Liver (tissue), 9 donors: ENCODE measurements around the gene ERCC6L2. TPM values are rescaled to one million over a fixed set of nuclear protein-coding genes. Genes with fewer than 3 reads are reported as not detected.

Experiments used
- DNase-seq: peaks from one replicate; pipeline ENCODE4 v3.0.0-alpha.2; 2017; ENCODE audit warnings: low spot score
- H3K27ac ChIP-seq, 2 donors: one replicate each; pipeline ENCODE4 v1.7.0; 2013; ENCODE audit warnings: inconsistent platforms in 2 of 2, low read length in 2 of 2, control low read depth in 1 of 2, low read depth in 1 of 2, mild to moderate bottlenecking in 1 of 2
- H3K27me3 ChIP-seq, 4 donors: one replicate each; pipeline versions ENCODE4 v1.6.1 to v1.7.0; 2013; ENCODE audit warnings: low read length in 3 of 4, inconsistent platforms in 1 of 4, mild to moderate bottlenecking in 1 of 4, moderate library complexity in 1 of 4; ENCODE audit not compliant: control insufficient read depth in 4 of 4, insufficient read depth in 4 of 4
- H3K36me3 ChIP-seq, 4 donors: one replicate each; pipeline versions ENCODE4 v1.6.1 to v1.7.0; 2013; ENCODE audit warnings: low read length in 3 of 4, mild to moderate bottlenecking in 3 of 4, low read depth in 1 of 4, moderate library complexity in 1 of 4; ENCODE audit not compliant: control insufficient read depth in 4 of 4, insufficient read depth in 3 of 4
- H3K4me1 ChIP-seq, 4 donors: one replicate each; pipeline versions ENCODE4 v1.6.1 to v1.7.0; 2013; ENCODE audit warnings: low read length in 3 of 4, mild to moderate bottlenecking in 3 of 4, moderate library complexity in 1 of 4; ENCODE audit not compliant: control insufficient read depth in 4 of 4, insufficient read depth in 4 of 4
- H3K4me3 ChIP-seq, 3 donors: one replicate each; pipeline versions ENCODE4 v1.6.1 to v1.7.0; 2013; ENCODE audit warnings: low read length in 3 of 3, control low read depth in 1 of 3, low read depth in 1 of 3, mild to moderate bottlenecking in 1 of 3
- H3K9ac ChIP-seq, 2 donors: one replicate each; pipeline ENCODE4 v1.7.0; 2013; ENCODE audit warnings: low read length in 2 of 2, mild to moderate bottlenecking in 2 of 2, moderate library complexity in 2 of 2, control low read depth in 1 of 2, low read depth in 1 of 2
- H3K9me3 ChIP-seq, 4 donors: one replicate each; pipeline versions ENCODE4 v1.6.1 to v1.7.0; 2013; ENCODE audit warnings: low read length in 3 of 4; ENCODE audit not compliant: control insufficient read depth in 4 of 4
- ATF3 ChIP-seq: IDR thresholded peaks from 2 replicates; pipeline ENCODE4 v1.6.1; 2016; ENCODE audit warnings: antibody characterized with exemption
- EGR1 ChIP-seq, 2 donors: IDR thresholded peaks; 2 replicates each; pipeline ENCODE4 v1.6.1; 2016 to 2018; ENCODE audit warnings: antibody characterized with exemption in 2 of 2, low read depth in 2 of 2
- FOXA2 ChIP-seq: IDR thresholded peaks from 2 replicates; pipeline ENCODE4 v1.6.1; 2016; ENCODE audit warnings: antibody characterized with exemption
- HNF4A ChIP-seq, 2 donors: conservative IDR thresholded peaks; 2 replicates each; pipeline ENCODE4 v1.6.1; 2016; ENCODE audit warnings: antibody characterized with exemption in 2 of 2, mild to moderate bottlenecking in 2 of 2
- JUND ChIP-seq, 2 donors: IDR thresholded peaks; 2 replicates each; pipeline ENCODE4 v1.6.1; 2016; ENCODE audit warnings: antibody characterized with exemption in 2 of 2
- NR2F2 ChIP-seq: IDR thresholded peaks from 2 replicates; pipeline ENCODE4 v1.6.1; 2016; ENCODE audit warnings: antibody characterized with exemption
- RXRA ChIP-seq, 2 donors: IDR thresholded peaks; 2 replicates each; pipeline ENCODE4 v1.6.1; 2017 to 2018; ENCODE audit warnings: antibody characterized with exemption in 2 of 2, mild to moderate bottlenecking in 1 of 2
- SP1 ChIP-seq: IDR thresholded peaks from 2 replicates; pipeline ENCODE4 v1.6.1; 2018; ENCODE audit warnings: antibody characterized with exemption, mild to moderate bottlenecking
- YY1 ChIP-seq: IDR thresholded peaks from 2 replicates; pipeline ENCODE4 v1.6.1; 2016; ENCODE audit warnings: antibody characterized with exemption, mild to moderate bottlenecking
- ZBTB33 ChIP-seq: IDR thresholded peaks from 2 replicates; pipeline ENCODE4 v1.6.1; 2016; ENCODE audit warnings: antibody characterized with exemption
- WGBS: extraction: QIAGEN DNeasy Blood & Tissue Kit; methylation state at CpG from one replicate; pipeline ENCODE4 v1.1.7; 2013; 5-methylcytosine and 5-hydroxymethylcytosine counted together
- polyA plus RNA-seq, 2 donors: library from polyadenylated mRNA; stranded (reverse) in 1 of 2; unstranded in 1 of 2; fragments of 200-250 nt in 1 of 2; fragments of >200 nt in 1 of 2; fragmentation: Nextera tagmentation in 1 of 2; extraction: Ambion mirVana in 1 of 2; gene quantifications; one replicate each; pipeline versions ENCODE4 v1.2.1 to v1.2.3, GENCODE V29; 2013 to 2015
- total RNA-seq, 2 donors: library from RNA; depleted of rRNA; stranded (reverse); fragments of >200 nt; gene quantifications; one replicate each; pipeline ENCODE4 v1.2.3, GENCODE V29; 2014
- TF ChIP-seq, protein P1 (sequence below): IDR thresholded peaks from 2 replicates; pipeline ENCODE4 v1.6.1; 2016; ENCODE audit warnings: antibody characterized with exemption, mild to moderate bottlenecking
- TF ChIP-seq, protein P2 (sequence below): IDR thresholded peaks from 2 replicates; pipeline ENCODE4 v1.6.1; 2016; ENCODE audit warnings: antibody characterized with exemption
- TF ChIP-seq, protein P3 (sequence below): fragments of 150-350 bp; IDR thresholded peaks from 2 replicates; pipeline ENCODE4 v1.5.1; 2017; ENCODE audit warnings: improper control_type of control experiment, low read depth, low read length; ENCODE audit not compliant: missing input control
- donor health status: healthy.
- donor health status: healthy.
- donor health status: healthy.
- donor health status: healthy.
- donor health status: healthy.

The ERCC6L2 gene
- total and polyA plus RNA-seq, 4 donors = 4.7 to 46.0 (median 22.0) TPM

GRCh38 chr9:95953986-95954385 lies 78.5 kb downstream of the ERCC6L2 start:
- no peak overlapping the region for H3K4me3 ChIP-seq
- no peaks in the 10 kb centered on the region for H3K27me3 ChIP-seq
- peaks cover 3 to 9% (median 7%) of the 10 kb centered on the region in 4 donors for H3K36me3 ChIP-seq
- no peak overlapping the region for H3K27ac ChIP-seq
- TF ChIP-seq EGR1 (IDR thresholded peaks at IDR 0.05; ENCODE audit: low read depth in 2 of 2) (no peak), NR2F2 (no peak), FOXA2 (no peak), ATF3 (no peak), RXRA (IDR thresholded peaks at IDR 0.05) (no peak), JUND (IDR thresholded peaks at IDR 0.05) (no peak)
- TF ChIP-seq, protein P1, sequence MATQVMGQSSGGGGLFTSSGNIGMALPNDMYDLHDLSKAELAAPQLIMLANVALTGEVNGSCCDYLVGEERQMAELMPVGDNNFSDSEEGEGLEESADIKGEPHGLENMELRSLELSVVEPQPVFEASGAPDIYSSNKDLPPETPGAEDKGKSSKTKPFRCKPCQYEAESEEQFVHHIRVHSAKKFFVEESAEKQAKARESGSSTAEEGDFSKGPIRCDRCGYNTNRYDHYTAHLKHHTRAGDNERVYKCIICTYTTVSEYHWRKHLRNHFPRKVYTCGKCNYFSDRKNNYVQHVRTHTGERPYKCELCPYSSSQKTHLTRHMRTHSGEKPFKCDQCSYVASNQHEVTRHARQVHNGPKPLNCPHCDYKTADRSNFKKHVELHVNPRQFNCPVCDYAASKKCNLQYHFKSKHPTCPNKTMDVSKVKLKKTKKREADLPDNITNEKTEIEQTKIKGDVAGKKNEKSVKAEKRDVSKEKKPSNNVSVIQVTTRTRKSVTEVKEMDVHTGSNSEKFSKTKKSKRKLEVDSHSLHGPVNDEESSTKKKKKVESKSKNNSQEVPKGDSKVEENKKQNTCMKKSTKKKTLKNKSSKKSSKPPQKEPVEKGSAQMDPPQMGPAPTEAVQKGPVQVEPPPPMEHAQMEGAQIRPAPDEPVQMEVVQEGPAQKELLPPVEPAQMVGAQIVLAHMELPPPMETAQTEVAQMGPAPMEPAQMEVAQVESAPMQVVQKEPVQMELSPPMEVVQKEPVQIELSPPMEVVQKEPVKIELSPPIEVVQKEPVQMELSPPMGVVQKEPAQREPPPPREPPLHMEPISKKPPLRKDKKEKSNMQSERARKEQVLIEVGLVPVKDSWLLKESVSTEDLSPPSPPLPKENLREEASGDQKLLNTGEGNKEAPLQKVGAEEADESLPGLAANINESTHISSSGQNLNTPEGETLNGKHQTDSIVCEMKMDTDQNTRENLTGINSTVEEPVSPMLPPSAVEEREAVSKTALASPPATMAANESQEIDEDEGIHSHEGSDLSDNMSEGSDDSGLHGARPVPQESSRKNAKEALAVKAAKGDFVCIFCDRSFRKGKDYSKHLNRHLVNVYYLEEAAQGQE = no peak
- TF ChIP-seq, protein P2, sequence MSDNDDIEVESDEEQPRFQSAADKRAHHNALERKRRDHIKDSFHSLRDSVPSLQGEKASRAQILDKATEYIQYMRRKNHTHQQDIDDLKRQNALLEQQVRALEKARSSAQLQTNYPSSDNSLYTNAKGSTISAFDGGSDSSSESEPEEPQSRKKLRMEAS = no peak
- no peak overlapping the region for H3K9ac ChIP-seq
- WGBS = 95% methylated on average over 1 of the region's 1 CpG
- DNase-seq = no peak
- peaks cover 0 to 4% (median 2%) of the 10 kb centered on the region in 4 donors for H3K9me3 ChIP-seq
- no peaks in the 10 kb centered on the region for H3K4me1 ChIP-seq

GRCh38 chr9:95954940-95955339 lies 79.4 kb downstream of the ERCC6L2 start:
- TF ChIP-seq, protein P3, sequence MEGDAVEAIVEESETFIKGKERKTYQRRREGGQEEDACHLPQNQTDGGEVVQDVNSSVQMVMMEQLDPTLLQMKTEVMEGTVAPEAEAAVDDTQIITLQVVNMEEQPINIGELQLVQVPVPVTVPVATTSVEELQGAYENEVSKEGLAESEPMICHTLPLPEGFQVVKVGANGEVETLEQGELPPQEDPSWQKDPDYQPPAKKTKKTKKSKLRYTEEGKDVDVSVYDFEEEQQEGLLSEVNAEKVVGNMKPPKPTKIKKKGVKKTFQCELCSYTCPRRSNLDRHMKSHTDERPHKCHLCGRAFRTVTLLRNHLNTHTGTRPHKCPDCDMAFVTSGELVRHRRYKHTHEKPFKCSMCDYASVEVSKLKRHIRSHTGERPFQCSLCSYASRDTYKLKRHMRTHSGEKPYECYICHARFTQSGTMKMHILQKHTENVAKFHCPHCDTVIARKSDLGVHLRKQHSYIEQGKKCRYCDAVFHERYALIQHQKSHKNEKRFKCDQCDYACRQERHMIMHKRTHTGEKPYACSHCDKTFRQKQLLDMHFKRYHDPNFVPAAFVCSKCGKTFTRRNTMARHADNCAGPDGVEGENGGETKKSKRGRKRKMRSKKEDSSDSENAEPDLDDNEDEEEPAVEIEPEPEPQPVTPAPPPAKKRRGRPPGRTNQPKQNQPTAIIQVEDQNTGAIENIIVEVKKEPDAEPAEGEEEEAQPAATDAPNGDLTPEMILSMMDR = no peak
- TF ChIP-seq HNF4A (conservative IDR thresholded peaks at IDR 0.05) = no peak
- TF ChIP-seq YY1 = no peak
- TF ChIP-seq NR2F2 = no peak
- TF ChIP-seq FOXA2 = no peak
- no peak for TF ChIP-seq ATF3
- no peak for TF ChIP-seq JUND (IDR thresholded peaks at IDR 0.05)
- no peak for TF ChIP-seq ZBTB33
- no peak for TF ChIP-seq SP1
- TF ChIP-seq EGR1 (IDR thresholded peaks at IDR 0.05; ENCODE audit: low read depth in 2 of 2) = no peak
- TF ChIP-seq, protein P1 = no peak
- TF ChIP-seq RXRA (IDR thresholded peaks at IDR 0.05) = no peak
- TF ChIP-seq, protein P2 = no peak
- no peaks in the 10 kb centered on the region for H3K4me1 ChIP-seq
- WGBS = 91% methylated on average over 2 of the region's 2 CpGs
- H3K9ac ChIP-seq = no peak overlapping the region
- no peak overlapping the region for H3K27ac ChIP-seq
- H3K4me3 ChIP-seq = no peak overlapping the region
- no peaks in the 10 kb centered on the region for H3K27me3 ChIP-seq
- H3K9me3 ChIP-seq = peaks cover 0 to 4% (median 2%) of the 10 kb centered on the region in 4 donors
- H3K36me3 ChIP-seq = peaks cover 3 to 9% (median 7%) of the 10 kb centered on the region in 4 donors
- DNase-seq = no peak
